ENCODE results near the gene SRRM4. TPM values are rescaled to one million over a fixed set of nuclear protein-coding genes. Genes with fewer than 3 reads are reported as not detected.

SRRM4 gene
- polyA plus RNA-seq, 1 experiment: not detected

DNA sequence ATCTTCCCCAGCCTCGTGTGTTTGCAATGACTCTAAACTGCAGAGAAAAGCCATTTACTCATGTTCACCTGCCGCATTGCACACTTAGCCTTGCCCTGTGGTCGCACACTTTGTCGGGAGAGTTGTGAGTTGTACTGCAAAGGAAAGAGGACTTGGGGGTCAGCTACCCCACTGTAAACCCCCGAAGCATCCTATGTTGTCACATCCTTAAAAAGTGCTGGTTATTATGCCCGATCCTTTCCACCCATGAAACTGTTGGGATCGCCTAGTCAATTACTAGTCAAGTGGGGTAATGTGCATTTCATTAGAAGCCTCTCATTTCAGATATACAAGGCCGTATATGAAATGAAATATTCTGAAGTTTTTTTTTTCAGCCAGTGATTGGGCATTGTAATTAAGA is 98.2 kb downstream of the SRRM4 start:
- Histone ChIP-seq H3K4me3 (ENCODE audit: low read depth, low read length) (no peak overlapping the region), H3K27me3 (ENCODE audit: control insufficient read depth, insufficient read depth, low read length) (no peaks in the 10 kb centered on the region), H3K36me3 (ENCODE audit: control insufficient read depth, insufficient read depth, low read length) (no peaks in the 10 kb centered on the region)
- CTCF ChIA-PET: no interaction called here
- no peak for DNase-seq (ENCODE audit: low read depth)
- POLR2A ChIA-PET: no interaction called here
- TF ChIP-seq, protein P1, sequence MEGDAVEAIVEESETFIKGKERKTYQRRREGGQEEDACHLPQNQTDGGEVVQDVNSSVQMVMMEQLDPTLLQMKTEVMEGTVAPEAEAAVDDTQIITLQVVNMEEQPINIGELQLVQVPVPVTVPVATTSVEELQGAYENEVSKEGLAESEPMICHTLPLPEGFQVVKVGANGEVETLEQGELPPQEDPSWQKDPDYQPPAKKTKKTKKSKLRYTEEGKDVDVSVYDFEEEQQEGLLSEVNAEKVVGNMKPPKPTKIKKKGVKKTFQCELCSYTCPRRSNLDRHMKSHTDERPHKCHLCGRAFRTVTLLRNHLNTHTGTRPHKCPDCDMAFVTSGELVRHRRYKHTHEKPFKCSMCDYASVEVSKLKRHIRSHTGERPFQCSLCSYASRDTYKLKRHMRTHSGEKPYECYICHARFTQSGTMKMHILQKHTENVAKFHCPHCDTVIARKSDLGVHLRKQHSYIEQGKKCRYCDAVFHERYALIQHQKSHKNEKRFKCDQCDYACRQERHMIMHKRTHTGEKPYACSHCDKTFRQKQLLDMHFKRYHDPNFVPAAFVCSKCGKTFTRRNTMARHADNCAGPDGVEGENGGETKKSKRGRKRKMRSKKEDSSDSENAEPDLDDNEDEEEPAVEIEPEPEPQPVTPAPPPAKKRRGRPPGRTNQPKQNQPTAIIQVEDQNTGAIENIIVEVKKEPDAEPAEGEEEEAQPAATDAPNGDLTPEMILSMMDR (IDR thresholded peaks at IDR 0.05; ENCODE audit: insufficient read depth, low read depth, low read length): no peak

- ChIA-PET CTCF (no interaction called here), POLR2A (no interaction called here)
- Histone ChIP-seq H3K27me3 (ENCODE audit: control insufficient read depth, insufficient read depth, low read length) (no peaks in the 10 kb centered on the region), H3K4me3 (ENCODE audit: low read depth, low read length) (no peak overlapping the region), H3K36me3 (ENCODE audit: control insufficient read depth, insufficient read depth, low read length) (no peaks in the 10 kb centered on the region)
- TF ChIP-seq, protein P1 (IDR thresholded peaks at IDR 0.05; ENCODE audit: insufficient read depth, low read depth, low read length): no peak
- no peak for DNase-seq (ENCODE audit: low read depth)
These were observed 100.7 kb downstream of the SRRM4 start for GRCh38 chr12:119082016-119082415.

DNA sequence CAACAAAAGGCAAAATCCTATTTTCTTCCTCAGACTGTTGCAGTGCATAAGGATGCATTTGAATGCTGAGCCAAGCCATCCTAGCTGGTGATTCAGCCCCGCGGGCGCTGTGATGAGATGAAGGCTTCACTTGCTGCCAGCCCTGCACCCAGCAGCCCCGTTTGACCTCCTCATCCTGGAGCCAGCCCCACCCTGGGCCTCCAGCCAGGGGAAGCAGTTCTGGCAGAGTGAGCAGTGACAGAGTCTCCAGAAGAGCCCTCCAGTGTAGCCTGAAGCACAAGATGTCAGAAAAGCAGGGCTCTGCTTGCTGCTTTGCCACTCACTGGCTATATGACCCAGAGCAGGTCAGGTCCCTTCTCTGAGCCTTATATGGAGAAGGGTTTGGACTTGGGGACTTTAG is 101.2 kb downstream of the SRRM4 start:
- no peaks in the 10 kb centered on the region for H3K36me3 ChIP-seq (ENCODE audit: control insufficient read depth, insufficient read depth, low read length)
- POLR2A ChIA-PET: no interaction called here
- no peaks in the 10 kb centered on the region for H3K27me3 ChIP-seq (ENCODE audit: control insufficient read depth, insufficient read depth, low read length)
- TF ChIP-seq, protein P1 (IDR thresholded peaks at IDR 0.05; ENCODE audit: insufficient read depth, low read depth, low read length): no peak
- no peak for DNase-seq (ENCODE audit: low read depth)
- CTCF ChIA-PET: no interaction called here
- no peak overlapping the region for H3K4me3 ChIP-seq (ENCODE audit: low read depth, low read length)

GRCh38 chr12:119088685-119089379 is 107.5 kb downstream of the SRRM4 start:
- POLR2A ChIA-PET: no interaction called here
- H3K36me3 ChIP-seq (ENCODE audit: control insufficient read depth, insufficient read depth, low read length): no peaks in the 10 kb centered on the region
- no peak for DNase-seq (ENCODE audit: low read depth)
- TF ChIP-seq, protein P1 (IDR thresholded peaks at IDR 0.05; ENCODE audit: insufficient read depth, low read depth, low read length): no peak
- CTCF ChIA-PET: no interaction called here
- no peaks in the 10 kb centered on the region for H3K27me3 ChIP-seq (ENCODE audit: control insufficient read depth, insufficient read depth, low read length)
- H3K4me3 ChIP-seq (ENCODE audit: low read depth, low read length): no peak overlapping the region

DNA sequence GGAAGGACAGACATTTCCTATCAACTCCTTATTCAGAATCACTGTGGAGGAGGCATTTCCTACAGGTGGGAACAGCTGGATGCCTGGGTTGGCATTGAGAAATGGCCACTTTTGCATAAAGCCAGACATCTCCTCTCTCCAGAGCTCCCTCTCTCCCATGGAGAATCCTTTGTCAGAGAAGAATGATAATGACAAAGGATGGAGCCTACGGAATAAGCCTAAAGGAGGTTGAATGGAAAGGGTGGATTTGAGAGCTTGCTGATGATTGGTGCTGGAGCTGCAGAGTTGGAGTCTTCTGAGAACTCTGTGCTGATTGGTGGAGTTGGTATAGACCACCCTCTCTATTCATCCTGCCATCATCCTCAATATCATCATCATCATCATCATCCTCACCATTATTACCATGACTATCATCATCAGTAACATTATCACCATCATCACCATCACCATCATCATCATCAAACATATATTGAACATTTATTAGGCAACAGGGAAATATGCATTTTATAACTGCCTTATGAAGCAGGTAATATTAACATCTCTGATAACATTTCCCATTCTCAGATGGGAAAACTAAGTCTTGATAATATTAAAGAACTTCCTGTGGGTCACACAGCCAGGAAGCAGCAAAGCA is 108.2 kb downstream of the SRRM4 start:
- H3K4me3 ChIP-seq (ENCODE audit: low read depth, low read length): no peak overlapping the region
- POLR2A ChIA-PET: no interaction called here
- H3K27me3 ChIP-seq (ENCODE audit: control insufficient read depth, insufficient read depth, low read length): no peaks in the 10 kb centered on the region
- CTCF ChIA-PET: no interaction called here
- TF ChIP-seq, protein P1 (IDR thresholded peaks at IDR 0.05; ENCODE audit: insufficient read depth, low read depth, low read length): no peak
- H3K36me3 ChIP-seq (ENCODE audit: control insufficient read depth, insufficient read depth, low read length): no peaks in the 10 kb centered on the region
- DNase-seq (ENCODE audit: low read depth): no peak

Data from BJ (cell line).